Mesenteric fat pad (tissue), 1 donor: ENCODE results near the gene KIF5B. TPM values are rescaled to one million over a fixed set of nuclear protein-coding genes. Genes with fewer than 3 reads are reported as not detected.
"Not testable (repeated sequence)": the region's sequence is repeated elsewhere in the genome, so short reads cannot be mapped to it uniquely, and the experiment has no call there.

Experiments
- DNase-seq: peaks from one replicate; pipeline ENCODE4 v3.0.0-alpha.2; 2020; ENCODE audit warnings: low spot score
- total RNA-seq: library from RNA; stranded (reverse); fragmentation: NEBNext Ultra II Directional; extraction: Animal tissue kit (Norgen Biotek cat#: 25700); gene quantifications from one replicate; pipeline ENCODE4 v1.2.1, GENCODE V29; 2021
- donor health status: DM: yes; HTN: yes; CAD: no.

The KIF5B gene
- total RNA-seq, 1 donor from 2014 or later, result 116 TPM

- no peak for DNase-seq
These were observed 4.1 kb upstream of the KIF5B start for GRCh38 chr10:32060347-32060746.

DNA sequence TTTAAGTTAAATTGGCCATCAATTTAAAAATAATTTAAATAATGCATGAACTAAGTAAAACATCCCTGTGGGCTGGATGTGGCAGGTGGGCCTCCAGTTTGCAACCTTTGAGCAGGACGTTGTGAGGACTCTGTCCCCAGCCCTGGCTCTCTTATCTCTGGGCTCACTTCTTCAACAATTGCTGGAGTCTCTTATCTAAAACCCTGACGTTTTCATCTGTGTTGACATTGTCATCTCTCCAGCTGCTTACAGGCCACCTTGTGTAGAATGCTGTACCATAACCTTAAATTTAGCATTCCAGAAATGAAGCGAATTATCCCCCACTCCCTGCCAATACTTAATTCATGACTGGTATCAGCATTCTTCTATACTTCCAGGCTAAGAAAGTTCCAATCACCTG lies 3.2 kb upstream of the KIF5B start:
- no peak for DNase-seq

DNA sequence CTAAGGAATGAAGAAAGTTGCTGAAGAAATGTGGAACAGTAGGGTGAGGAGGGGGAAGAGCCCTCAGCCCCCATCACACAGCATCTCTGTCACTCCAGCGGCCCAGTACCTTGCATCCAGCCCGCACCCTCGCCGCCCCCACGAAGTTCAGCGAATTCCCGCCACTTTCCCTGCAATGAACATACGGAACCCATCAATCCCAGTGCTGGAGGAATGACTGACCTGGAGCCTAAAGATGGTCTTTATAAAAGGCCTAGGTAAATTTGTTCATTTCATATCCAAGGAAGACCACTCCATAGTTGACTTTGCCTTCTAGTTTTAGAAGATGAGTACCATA lies 779 bp upstream of the KIF5B start:
- DNase-seq, result no peak

DNA sequence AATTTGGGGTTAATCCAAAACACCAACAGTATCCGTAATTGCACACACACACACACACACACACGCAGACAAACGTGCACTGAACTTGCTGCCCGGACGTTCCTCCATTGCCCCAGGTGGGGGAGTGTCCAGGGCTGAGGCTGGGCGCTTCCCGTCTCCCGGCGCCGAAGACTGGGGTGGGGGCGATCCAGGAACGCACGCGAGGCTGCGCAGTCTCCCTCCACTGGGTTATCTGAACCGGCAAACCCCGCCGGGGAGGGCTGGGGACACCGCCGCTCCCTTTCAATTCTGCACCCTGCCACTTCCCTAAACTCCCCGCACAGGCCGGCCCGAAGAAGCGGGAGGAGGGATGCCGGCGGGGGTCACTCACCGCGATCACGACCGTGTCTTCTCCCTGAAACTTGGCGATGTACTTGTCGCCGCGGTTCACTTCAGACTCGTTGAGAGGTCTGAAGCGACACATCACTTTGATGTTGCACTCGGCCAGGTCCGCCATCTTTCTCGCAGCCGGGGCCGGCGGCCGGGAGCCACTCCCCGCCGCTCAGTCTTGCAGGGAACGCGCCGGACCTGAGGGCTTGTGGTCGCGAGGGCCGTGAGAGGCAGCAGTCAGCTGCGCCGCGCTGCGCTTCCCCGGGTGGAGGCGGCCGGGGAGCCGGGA lies 618 bp downstream of the KIF5B start:
- peak; percentile 91 for DNase-seq

GRCh38 chr10:32054094-32054493 lies 2.1 kb downstream of the KIF5B start:
- no peak for DNase-seq

DNA sequence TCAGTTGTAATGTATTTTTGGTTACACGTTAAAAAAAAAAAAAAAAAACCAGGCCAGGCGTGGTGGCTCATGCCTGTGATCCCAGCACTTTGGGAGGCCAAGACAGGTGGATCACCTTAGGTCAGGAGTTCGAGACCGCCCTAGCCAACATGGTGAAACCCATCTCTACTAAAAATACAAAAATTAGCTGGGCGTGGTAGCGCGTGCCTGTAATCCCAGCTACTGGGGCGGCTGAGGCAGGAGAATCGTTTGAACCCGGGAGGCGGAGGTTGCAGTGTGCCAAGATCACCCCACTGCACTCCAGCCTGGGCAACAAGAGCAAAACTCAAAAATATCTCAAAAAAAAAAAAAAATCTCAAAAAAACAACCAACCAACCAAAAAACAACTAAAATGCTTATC lies 2.8 kb downstream of the KIF5B start:
- DNase-seq, result not testable (repeated sequence)

GRCh38 chr10:32051926-32052325 lies 4.3 kb downstream of the KIF5B start:
- no peak for DNase-seq

- DNase-seq, result no peak
These were observed 6.0 kb downstream of the KIF5B start for GRCh38 chr10:32050177-32050576.

GRCh38 chr10:32049113-32049512 lies 7.1 kb downstream of the KIF5B start:
- DNase-seq, result no peak

DNA sequence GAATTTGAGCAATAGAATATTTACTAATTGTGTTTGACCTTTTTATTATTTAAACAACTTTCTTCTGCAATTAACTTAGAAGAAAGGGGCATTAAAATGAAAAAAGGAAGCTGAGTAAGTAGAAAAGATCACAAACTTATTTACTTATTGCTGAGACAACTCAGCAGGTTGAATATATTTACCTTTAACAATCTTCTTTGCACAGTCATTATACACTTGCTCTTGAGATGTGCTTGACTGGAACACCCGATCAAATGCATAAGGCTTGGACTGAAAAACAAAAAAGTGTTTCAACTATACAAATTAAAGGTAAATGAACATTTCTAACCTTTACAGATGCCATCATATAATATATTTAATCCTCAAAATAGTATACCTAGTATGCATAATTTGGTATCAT lies 7.9 kb downstream of the KIF5B start:
- no peak for DNase-seq

GRCh38 chr10:32047881-32048280 lies 8.3 kb downstream of the KIF5B start:
- no peak for DNase-seq

DNA sequence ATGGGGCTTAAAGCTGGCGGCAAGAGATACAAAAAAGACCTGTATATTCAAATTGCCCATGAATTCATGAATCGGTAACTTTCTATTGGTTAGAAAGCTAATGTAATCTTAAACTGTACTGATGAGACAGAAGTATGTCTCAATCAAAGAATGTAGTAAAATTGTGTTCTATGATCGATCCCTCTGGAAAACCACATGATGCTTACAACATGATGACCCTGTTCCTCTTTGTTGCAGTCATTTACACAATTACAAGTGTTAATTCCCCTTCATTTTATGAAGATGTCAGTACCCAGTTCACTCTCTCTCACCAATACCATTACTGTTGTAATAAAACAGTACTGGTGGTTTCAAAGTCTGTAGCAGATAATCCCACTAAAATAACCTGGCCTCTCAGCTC lies 10.1 kb downstream of the KIF5B start:
- no peak for DNase-seq

DNA sequence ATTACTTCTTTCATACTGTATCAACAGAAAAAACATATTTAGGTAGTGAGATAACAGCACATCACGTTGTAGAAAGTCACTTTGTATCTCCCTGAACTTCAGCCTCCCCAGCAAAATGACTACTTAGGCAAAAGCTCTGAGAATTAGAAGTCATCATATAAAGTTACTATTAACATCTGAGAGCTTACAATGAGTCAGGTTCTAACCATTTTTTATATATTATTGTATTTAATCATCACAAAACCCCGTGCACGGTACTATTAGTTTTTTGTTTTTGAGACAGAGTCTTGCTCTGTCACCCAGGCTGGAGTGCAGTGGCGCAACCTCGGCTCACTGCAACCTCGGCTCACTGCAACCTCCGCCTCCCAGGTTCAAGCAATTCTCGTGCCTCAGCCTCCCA lies 13.5 kb downstream of the KIF5B start:
- DNase-seq, result not testable (repeated sequence)

DNA sequence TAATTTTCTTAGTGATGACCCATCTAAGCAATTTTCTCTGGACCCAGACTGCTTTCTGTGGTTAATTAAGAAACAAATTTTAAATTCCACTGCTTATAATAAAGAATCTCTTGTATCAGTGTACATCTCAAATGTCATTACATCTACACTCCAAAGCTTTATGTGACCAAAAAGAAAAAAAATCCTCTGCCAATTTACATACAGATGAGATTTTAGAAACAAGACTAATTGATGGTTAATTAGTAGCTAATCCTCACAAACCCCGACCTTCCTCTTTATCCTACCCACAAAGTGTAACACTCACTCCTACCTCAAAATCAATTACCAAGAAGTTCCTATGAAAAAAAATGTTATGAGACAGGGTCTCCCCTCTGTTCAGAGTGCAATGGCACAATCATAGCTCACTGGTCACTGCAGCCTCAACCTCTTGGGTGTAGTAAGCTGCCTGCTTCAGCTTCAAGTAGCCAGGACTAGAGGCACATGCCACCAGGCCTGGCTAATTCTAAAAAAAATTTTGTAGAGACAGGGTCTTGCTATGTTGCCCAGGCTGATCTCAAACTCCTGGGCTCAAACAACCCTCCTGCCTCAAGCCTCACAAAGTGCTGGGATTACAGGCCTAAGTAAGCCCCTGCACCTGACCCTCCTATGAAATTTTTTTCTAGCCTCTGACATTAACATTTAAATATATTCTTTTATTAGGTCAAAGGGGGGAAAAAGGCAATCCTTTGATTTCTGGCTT lies 14.8 kb downstream of the KIF5B start:
- DNase-seq, result no peak

- DNase-seq, result no peak
These were observed 16.5 kb downstream of the KIF5B start for GRCh38 chr10:32039734-32040133.

DNA sequence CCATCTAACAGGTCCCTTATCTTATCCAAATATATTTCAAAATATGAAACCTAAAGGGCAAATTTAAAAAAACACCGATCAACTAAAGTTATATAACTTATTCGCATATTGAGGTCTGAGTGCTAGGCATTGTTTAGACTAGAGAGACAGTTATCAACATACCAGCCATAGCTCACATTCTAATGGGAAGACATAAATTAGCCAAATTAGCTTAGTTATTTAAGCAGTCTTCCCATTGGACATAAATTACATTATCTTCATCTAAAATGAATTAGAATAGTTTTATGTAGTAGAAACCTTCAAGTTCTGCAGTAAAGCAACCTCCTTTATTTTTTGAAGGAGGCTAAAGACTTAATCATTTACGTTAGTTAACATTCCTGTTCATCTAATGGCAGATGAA lies 17.4 kb downstream of the KIF5B start:
- no peak for DNase-seq

DNA sequence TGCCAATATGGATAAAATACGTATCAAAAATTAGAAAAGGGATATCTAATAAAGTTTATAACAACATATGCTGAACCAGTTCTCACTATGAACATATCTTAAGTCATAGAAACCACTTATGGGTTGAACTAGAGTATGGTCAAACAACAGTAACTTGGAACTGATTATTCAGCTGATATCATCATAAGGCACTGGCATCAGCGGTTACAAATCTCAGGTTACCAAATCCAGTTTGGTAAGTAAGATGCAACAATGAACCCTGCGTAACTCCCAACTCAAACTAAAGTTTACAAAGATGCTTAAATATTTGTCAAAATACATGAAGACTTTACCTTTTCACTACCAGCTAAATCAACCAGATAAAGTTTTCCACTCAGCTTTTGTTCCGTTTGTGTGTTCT lies 19.3 kb downstream of the KIF5B start:
- no peak for DNase-seq

DNA sequence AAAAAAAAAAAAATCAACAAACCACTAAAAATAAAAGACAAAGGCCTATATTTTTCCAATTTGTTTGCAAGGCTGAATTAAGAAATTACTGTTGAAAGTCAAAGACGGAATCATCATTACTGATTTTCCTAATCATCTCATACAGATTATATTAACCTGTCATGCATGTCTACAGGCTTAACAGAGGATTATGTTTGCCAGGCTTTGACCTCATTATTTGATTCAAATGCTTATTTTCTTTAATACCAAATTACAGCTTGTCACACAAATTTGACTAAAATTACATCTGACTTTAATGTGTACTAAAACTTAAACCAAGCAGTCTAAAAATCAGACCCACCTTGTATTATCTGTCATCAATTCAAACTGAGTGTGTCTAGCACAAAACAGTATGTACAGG lies 21.2 kb downstream of the KIF5B start:
- DNase-seq, result no peak

DNA sequence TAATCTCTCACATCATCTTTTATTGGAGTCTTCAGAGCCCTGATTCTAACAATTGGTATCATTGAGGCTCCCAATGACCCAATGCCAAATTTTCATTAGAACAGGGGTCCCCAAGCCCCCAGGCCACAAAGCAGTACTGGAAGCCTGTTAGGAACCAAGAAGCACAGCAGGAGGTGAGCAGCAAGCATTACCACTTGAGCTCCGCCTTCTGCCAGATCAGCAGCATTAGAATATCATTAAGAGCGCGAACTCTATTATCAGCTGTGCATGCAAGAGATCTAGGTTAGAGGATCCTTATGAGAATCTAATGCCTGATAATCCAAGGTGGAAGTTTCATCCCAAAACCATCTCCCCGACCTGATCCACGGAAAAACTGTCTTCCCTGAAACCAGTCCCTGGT lies 23.1 kb downstream of the KIF5B start:
- no peak for DNase-seq

GRCh38 chr10:32031920-32032319 lies 24.3 kb downstream of the KIF5B start:
- no peak for DNase-seq

DNA sequence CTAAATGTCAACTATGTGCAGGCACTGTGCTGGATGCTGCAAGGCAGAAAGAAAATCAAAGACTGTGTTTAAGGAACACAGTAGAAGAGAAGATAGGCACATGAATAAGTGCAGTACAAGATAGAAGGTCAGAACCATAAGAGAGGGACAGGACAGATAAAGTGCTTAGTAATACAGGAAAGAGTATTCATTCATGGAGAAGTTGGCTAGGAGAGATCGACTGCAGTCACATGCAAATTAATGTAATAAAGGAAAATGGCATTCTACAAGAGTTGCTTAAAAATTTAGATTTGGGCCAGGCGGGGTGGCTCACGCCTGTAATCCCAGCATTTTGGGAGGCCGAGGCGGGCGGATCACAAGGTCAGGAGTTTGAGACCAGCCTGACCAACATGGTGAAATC lies 24.8 kb downstream of the KIF5B start:
- no peak for DNase-seq

DNA sequence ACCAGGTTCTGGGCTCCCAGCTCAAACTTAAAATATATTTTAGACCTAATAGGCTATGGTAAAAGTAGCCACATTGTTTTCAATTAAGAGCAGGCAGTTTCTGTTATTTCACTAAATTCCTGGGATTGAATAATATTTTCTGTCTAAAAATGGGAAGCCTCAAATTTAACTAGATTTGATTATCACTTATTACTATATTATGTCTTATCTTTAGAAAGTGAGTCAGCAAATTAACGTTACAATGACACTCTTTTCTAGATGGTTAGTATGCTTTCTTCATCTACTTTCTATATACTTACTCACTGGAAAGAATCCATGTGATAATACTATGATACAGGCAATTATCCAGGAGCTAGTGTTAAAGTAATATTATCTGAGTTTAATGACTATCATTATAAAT lies 27.5 kb downstream of the KIF5B start:
- DNase-seq, result no peak

DNA sequence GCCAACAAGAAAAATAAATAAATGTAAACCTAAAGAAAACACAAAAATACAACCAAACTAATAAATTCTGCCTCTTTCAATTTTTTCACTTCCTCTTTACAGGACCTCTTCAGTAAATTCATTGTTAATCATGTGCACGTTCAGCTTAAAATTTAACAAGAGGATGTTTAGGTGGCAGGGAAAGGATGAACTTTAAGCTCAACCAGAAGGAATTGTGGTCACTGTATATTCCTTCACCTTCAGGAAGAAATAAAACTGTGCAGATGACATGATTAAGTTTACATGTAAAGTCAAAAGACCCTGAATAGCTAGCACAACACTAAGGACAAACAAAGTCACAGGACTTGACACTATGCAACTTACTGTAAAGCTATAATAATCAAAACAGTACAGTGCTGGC lies 33.0 kb downstream of the KIF5B start:
- DNase-seq, result no peak
